ENCODE data around the gene FAP. TPM values are rescaled to one million over a fixed set of nuclear protein-coding genes. Genes with fewer than 3 reads are reported as not detected.

The FAP gene
- total and polyA plus RNA-seq, 2 donors (not counting 1 experiment from before 2014, with no cell fraction given) = not detected

DNA sequence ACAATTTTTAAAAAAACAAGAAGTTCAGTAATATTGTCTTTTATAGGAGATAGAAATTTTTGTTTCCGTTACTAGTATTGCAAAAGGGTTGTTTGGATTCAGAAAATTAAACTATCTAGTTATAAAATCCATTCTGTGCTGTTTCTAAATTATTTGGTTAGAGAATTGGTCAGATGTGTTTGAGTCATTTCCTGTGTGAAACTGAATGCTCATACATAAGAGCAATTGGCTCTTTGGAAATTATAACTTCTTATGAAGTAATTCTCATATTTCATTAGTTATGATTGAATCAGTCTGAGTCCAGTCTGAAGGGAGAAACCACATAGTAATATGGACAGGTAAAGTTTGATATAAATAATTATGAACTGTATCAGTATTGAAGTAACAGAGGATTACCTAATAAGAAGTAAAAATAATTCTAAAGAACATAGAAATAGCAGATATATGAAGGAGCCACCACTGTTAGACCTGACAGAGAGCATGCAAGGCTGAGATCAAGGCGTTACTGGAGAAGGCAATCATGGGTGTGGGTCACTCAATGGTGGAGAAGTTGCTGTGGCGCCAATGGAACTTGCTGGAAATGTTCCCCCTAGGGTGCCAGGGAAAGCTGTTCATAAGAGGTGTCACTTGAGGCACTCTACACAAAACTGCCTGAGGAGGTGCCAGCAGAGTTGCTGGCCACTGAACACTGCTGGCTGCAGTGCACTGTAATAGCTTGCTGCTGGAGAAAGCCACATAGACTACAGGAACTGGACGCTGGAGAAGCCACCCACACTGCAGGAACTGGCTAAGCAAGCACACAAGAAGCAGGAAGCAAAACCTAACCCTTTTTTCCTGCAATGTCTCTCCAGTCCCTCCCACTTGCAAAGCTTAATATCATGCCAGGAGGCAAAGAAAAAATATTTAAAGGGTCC, 18.0 kb upstream of the FAP start:
- H3K36me3 ChIP-seq (replicated peaks in 1 of 2; ENCODE audit: control extremely low read depth in 1 of 2, control insufficient read depth in 1 of 2, extremely low read depth in 1 of 2, insufficient read depth in 2 of 2, low read length in 1 of 2) = peaks cover 0 to 9% of the 10 kb centered on the region in 2 experiments
- H3K79me2 ChIP-seq (ENCODE audit: control insufficient read depth, insufficient read depth, low read length) = no peaks in the 10 kb centered on the region
- no peaks in the 10 kb centered on the region for H3K9me3 Mint-ChIP-seq (ENCODE audit: insufficient read depth)
- H3K4me3 Mint-ChIP-seq = no peak overlapping the region
- WGBS (ENCODE audit: insufficient coverage) = 61% methylated on average over 3 of the region's 4 CpGs
- peaks cover 6 to 9% of the 10 kb centered on the region in 2 donors for H3K4me1 ChIP-seq (ENCODE audit: control insufficient read depth in 2 of 2, insufficient read depth in 2 of 2, low read length in 2 of 2)
- H3K4me2 ChIP-seq (replicated peaks; ENCODE audit: low read depth, low read length, poor library complexity, severe bottlenecking) = no peak overlapping the region
- H3K27me3 Mint-ChIP-seq = no peaks in the 10 kb centered on the region
- H3K4me1 Mint-ChIP-seq = peaks cover 9% of the 10 kb centered on the region
- no peak overlapping the region for H3K27ac ChIP-seq (ENCODE audit: low read length in 2 of 2)
- H3K27ac Mint-ChIP-seq = no peak overlapping the region
- no peaks in the 10 kb centered on the region for H3K9me3 ChIP-seq (ENCODE audit: control extremely low read depth in 1 of 3, control insufficient read depth in 2 of 3, insufficient read depth in 1 of 3, low read length in 2 of 3)
- H2AFZ ChIP-seq (ENCODE audit: insufficient read depth, low read depth, low read length, poor library complexity, severe bottlenecking) = no peak overlapping the region
- DNase-seq = no peak
- no peak for TF ChIP-seq EZH2 (IDR thresholded peaks at IDR 0.05; ENCODE audit: borderline replicate concordance, insufficient read depth, low read depth, low read length, poor library complexity, severe bottlenecking)
- TF ChIP-seq, protein P1, sequence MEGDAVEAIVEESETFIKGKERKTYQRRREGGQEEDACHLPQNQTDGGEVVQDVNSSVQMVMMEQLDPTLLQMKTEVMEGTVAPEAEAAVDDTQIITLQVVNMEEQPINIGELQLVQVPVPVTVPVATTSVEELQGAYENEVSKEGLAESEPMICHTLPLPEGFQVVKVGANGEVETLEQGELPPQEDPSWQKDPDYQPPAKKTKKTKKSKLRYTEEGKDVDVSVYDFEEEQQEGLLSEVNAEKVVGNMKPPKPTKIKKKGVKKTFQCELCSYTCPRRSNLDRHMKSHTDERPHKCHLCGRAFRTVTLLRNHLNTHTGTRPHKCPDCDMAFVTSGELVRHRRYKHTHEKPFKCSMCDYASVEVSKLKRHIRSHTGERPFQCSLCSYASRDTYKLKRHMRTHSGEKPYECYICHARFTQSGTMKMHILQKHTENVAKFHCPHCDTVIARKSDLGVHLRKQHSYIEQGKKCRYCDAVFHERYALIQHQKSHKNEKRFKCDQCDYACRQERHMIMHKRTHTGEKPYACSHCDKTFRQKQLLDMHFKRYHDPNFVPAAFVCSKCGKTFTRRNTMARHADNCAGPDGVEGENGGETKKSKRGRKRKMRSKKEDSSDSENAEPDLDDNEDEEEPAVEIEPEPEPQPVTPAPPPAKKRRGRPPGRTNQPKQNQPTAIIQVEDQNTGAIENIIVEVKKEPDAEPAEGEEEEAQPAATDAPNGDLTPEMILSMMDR (IDR thresholded peaks at IDR 0.05) = no peak
- intact Hi-C loops (cut with micrococcal nuclease) = no loop called here
- ATAC-seq (ENCODE audit: low read depth) = peak; percentile 14
- H3K9ac ChIP-seq (ENCODE audit: low read length) = no peak overlapping the region
- ChIA-PET CTCF (interaction anchor here (0.6 to 1.2 kb wide), 2 partner anchors 36 to 40 kb away, joined by 3 to 4 read pairs; no protein-coding TSS in a partner anchor), POLR2A (no interaction called here)
- no peaks in the 10 kb centered on the region for H4K20me1 ChIP-seq (ENCODE audit: control insufficient read depth, insufficient read depth, low read length, poor library complexity, severe bottlenecking)
- H3K27me3 ChIP-seq (replicated peaks in 1 of 4; ENCODE audit: control extremely low read depth in 1 of 4, control insufficient read depth in 3 of 4, insufficient read depth in 4 of 4, low read length in 3 of 4) = no peaks in the 10 kb centered on the region
- H3K4me3 ChIP-seq (ENCODE audit: control extremely low read depth in 1 of 5, extremely low read depth in 1 of 5, insufficient read depth in 1 of 5, low read depth in 2 of 5, low read length in 4 of 5) = no peak overlapping the region

DNA sequence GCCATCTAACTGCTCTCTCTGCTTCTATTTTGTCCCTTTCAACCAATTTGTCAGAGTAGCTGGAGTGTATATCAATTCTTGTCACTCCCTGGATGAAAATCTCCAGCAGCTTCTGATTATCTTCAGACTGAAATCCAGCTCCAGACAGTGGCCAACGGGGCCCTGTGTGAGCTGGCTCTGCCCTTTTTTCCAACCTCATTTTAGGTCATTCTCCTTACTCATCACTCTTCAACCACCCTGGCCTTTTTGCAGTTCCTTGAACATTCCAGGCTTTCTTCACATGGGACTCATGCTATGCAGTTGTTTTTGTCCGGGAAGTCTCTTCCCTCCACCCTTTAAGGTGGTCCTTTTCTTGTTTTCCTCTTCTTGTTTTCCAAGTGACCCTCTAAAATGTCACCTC, 15.4 kb upstream of the FAP start:
- no peak overlapping the region for H3K27ac ChIP-seq (ENCODE audit: low read length in 2 of 2)

More for the DNA sequence above, 15.4 kb upstream of the FAP start:
- 86% methylated on average over 2 of the region's 2 CpGs for WGBS (ENCODE audit: insufficient coverage)
- Mint-ChIP-seq H3K4me3 (no peak overlapping the region), H3K4me1 (peaks cover 9% of the 10 kb centered on the region), H3K9me3 (ENCODE audit: insufficient read depth) (no peaks in the 10 kb centered on the region), H3K27me3 (no peaks in the 10 kb centered on the region), H3K27ac (no peak overlapping the region)
- Histone ChIP-seq H3K4me3 (ENCODE audit: control extremely low read depth in 1 of 5, extremely low read depth in 1 of 5, insufficient read depth in 1 of 5, low read depth in 2 of 5, low read length in 4 of 5) (no peak overlapping the region), H3K79me2 (ENCODE audit: control insufficient read depth, insufficient read depth, low read length) (no peaks in the 10 kb centered on the region), H3K36me3 (replicated peaks in 1 of 2; ENCODE audit: control extremely low read depth in 1 of 2, control insufficient read depth in 1 of 2, extremely low read depth in 1 of 2, insufficient read depth in 2 of 2, low read length in 1 of 2) (no peaks in the 10 kb centered on the region), H3K4me2 (replicated peaks; ENCODE audit: low read depth, low read length, poor library complexity, severe bottlenecking) (no peak overlapping the region), H2AFZ (ENCODE audit: insufficient read depth, low read depth, low read length, poor library complexity, severe bottlenecking) (no peak overlapping the region), H3K9ac (ENCODE audit: low read length) (no peak overlapping the region), H3K4me1 (ENCODE audit: control insufficient read depth in 2 of 2, insufficient read depth in 2 of 2, low read length in 2 of 2) (peaks cover 6 to 9% of the 10 kb centered on the region in 2 donors), H3K27me3 (replicated peaks in 1 of 4; ENCODE audit: control extremely low read depth in 1 of 4, control insufficient read depth in 3 of 4, insufficient read depth in 4 of 4, low read length in 3 of 4) (no peaks in the 10 kb centered on the region), H3K9me3 (ENCODE audit: control extremely low read depth in 1 of 3, control insufficient read depth in 2 of 3, insufficient read depth in 1 of 3, low read length in 2 of 3) (peaks cover 0 to 2% (median 1%) of the 10 kb centered on the region in 3 donors), H4K20me1 (ENCODE audit: control insufficient read depth, insufficient read depth, low read length, poor library complexity, severe bottlenecking) (no peaks in the 10 kb centered on the region)
- ATAC-seq (ENCODE audit: low read depth) (no peak), DNase-seq (no peak)
- TF ChIP-seq, protein P1 (IDR thresholded peaks at IDR 0.05) = no peak
- TF ChIP-seq EZH2 (IDR thresholded peaks at IDR 0.05; ENCODE audit: borderline replicate concordance, insufficient read depth, low read depth, low read length, poor library complexity, severe bottlenecking) = no peak
- intact Hi-C loops (cut with micrococcal nuclease) = no loop called here
- CTCF ChIA-PET = interaction anchor here (1.2 kb wide), 1 partner anchor 40 kb away, joined by 3 read pairs; no protein-coding TSS in a partner anchor
- POLR2A ChIA-PET = no interaction called here
